ENCODE results near the gene ABCC3.

Gene ABCC3

GRCh38 chr17:50642722-50643656 is 8.3 kb downstream of the ABCC3 start:
- no peak for DNase-seq (ENCODE audit: low spot score)

DNA sequence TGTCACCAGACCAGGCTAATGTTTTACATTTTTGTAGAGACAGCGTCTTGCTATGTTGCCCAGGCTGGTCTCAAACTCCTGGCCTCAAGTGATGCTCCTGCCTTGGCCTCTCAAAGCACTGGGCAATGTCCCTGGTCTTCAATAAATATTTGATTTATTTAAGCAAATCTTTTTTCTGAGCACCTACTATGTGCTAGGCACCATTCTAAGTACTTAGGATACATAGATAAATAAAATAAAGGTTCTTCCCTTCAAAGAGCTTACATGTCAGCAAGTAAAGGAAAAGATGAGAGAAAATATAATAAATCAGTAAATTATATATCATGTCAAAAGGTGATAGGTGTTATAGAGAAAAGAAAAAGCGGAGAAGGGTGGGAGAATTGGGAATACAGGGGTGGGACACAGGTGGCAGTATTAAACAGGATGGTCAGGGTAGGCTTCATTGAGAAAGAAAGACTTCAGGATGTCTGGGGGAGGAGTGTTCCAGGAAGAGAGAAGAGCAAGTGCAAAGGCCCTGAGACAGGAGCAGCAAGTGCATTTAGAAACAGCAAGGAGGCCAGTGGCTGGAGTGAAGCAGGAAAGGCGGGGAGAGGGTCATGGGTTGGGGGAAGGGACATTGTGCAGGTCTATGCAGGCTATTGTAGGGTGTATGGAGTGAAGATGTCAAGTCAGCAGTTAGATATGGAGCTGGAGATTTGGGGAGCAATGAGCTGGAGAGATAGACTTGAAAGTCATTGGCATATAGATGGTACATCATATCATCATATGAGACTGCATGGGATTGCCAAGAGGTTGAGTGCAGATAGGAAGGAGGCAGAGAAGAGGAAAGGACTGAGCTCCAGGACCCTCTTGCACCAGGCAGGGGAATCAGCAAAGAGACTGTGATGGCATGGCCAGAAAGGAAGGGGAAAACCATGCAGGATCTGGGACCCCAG is 11.3 kb downstream of the ABCC3 start:
- DNase-seq (ENCODE audit: low spot score) = no peak

GRCh38 chr17:50647187-50647586 is 12.5 kb downstream of the ABCC3 start:
- DNase-seq (ENCODE audit: low spot score) = no peak

DNA sequence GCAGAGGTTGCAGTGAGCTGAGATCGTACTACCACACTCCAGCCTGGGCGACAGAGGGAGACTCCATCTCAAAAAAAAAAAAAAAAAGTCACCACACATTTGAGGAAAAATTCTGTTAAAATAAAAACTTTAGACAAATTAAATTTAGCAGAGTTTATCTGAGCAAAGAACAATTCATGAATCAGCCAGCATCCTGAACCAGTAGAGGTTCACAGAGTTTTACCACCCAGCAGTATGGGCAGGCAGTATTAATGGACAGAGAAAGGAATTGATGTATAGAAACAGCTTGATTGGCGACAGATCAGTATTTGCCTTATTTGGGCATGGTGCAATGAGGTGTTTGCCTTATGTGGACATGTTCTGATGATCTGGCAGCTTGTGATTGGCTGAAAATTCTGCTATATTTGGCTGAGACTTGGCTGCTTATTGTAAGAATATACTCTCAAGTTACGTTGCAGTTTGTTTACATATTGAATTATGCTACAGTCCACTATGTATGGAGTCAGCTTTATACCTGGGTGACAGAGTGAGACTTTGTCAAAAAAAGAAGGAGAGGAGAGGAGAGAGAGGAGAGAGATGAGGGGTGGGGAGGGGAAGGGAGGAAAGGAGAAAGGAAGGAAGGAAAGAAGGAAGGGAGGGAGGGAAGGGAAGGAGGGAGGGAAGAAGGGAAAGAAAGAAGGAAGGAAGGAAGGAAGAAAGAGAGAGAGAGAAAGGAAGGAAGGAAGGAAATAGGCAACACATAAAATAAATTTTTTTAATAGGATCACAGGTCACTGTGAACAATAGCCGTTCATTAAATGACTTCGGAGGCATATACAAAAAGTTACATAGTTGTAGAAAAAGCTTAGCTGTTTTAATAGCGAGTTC is 14.6 kb downstream of the ABCC3 start:
- no peak for DNase-seq (ENCODE audit: low spot score)

DNA sequence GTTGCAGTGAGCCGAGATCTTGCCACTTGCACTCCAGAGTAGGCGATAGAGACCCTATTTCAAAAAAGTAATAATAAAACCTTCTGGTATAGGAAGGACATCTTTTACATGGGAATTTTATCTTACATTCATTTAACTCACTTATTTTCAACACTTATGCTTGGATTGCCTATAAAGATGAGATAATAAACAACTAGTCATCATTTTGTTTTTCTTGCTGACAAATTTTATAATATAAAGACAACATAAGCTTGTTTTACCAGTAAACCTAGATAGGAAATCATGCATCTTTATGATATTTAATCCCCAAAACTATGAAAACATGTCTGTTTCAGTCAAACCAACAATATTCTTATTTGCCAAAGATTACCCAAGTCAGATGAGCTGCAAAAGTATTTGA is 17.0 kb downstream of the ABCC3 start:
- no peak for DNase-seq (ENCODE audit: low spot score)

- no peak for DNase-seq (ENCODE audit: low spot score)
Observed at GRCh38 chr17:50653738-50654137, 19.1 kb downstream of the ABCC3 start.

DNA sequence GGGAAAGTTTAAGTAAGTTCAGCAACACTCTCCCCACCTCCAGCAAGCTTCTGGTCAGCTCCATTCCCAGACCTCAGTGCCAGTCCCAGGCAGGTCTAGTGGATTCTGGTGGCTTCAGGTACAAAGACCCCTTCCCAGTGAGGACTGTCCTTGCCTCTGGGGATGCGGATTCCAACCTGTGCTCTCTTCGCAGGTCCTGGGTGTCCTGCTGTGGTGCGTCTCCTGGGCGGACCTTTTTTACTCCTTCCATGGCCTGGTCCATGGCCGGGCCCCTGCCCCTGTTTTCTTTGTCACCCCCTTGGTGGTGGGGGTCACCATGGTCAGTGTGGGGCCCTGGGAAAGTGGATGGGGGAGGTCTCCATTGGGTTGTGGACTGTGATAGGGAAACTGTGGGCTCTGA is 21.8 kb downstream of the ABCC3 start:
- DNase-seq (ENCODE audit: low spot score) = no peak

DNA sequence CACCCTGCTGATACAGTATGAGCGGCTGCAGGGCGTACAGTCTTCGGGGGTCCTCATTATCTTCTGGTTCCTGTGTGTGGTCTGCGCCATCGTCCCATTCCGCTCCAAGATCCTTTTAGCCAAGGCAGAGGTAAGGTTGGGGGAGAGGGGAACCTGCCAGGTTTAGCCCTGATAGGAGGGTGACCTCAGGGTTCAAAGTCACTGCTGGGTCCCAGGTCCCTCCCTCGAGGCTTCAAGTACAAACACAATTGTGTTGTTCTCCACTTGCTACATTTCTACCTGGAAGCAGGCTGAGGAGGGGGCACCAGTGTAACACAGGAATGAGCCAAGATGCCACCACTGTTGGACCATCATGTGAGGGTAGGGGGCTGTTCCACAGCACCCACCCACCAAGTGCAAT is 22.4 kb downstream of the ABCC3 start:
- no peak for DNase-seq (ENCODE audit: low spot score)

- no peak for DNase-seq (ENCODE audit: low spot score)
Observed at GRCh38 chr17:50657627-50658026, 22.9 kb downstream of the ABCC3 start.

DNA sequence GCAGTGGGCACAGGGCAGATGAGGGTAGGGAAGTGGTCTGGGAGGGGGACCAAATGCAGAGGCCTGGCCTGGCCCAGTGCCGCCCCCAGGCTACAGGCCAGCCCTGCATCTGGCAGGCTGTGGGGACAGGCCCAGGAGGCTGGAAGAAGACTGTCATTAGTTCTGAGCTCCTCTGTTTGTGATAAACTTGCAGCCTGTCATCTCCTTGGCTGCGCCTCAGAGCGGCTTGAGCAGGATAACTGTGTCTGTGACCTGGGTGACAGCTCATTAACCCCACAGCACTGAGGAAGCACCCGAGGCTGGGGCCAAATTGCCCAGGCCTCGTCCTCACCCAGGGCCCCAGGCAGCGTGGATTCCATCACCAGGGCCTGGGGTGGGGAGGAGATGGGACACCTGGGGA is 23.9 kb downstream of the ABCC3 start:
- DNase-seq (ENCODE audit: low spot score) = no peak

- DNase-seq (ENCODE audit: low spot score) = no peak
Observed at GRCh38 chr17:50659179-50659578, 24.5 kb downstream of the ABCC3 start.

DNA sequence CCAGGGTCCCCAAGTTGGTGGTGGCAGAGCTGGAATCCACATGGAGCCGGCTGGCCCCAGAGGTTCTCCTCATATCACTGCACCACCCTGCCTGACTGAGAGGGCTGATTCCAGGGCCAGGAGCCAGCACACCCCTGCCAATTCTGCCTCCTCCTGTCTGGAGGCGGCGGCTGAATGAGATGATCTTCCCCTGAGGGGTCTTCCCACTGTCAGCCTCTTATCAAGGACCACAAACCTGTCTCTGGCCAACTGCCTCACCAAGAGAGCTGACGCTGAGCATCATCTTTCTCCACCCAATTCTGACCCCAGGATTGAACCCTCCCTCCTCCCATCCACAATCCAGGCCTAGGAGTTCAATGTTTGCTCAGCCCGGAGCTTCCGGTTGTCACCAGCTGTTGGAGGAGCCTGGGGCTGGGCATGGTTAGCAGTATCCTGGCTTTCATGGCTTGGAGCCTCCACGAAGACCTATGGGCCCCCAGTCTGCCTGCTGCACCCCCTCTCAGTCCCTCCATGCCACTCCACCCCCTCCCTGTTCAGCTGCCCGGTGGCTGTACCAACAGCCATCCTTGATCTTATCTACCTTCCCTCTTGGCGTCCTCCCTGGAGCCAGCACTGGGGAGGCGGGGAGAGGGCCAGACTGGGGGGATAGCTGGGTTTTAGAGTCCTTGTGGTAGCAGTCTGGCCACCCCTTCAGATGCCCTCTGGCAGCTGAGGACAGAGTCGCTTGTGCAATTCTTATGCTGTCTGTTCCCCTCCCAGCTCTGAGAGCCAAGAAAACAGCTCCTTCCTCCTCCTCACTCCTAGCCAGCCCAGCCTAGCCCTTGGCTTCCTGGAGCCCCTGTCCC is 25.6 kb downstream of the ABCC3 start:
- DNase-seq (ENCODE audit: low spot score) = no peak

GRCh38 chr17:50660887-50661345 is 26.2 kb downstream of the ABCC3 start:
- no peak for DNase-seq (ENCODE audit: low spot score)

- DNase-seq (ENCODE audit: low spot score) = no peak
Observed at GRCh38 chr17:50661348-50661747, 26.7 kb downstream of the ABCC3 start.

DNA sequence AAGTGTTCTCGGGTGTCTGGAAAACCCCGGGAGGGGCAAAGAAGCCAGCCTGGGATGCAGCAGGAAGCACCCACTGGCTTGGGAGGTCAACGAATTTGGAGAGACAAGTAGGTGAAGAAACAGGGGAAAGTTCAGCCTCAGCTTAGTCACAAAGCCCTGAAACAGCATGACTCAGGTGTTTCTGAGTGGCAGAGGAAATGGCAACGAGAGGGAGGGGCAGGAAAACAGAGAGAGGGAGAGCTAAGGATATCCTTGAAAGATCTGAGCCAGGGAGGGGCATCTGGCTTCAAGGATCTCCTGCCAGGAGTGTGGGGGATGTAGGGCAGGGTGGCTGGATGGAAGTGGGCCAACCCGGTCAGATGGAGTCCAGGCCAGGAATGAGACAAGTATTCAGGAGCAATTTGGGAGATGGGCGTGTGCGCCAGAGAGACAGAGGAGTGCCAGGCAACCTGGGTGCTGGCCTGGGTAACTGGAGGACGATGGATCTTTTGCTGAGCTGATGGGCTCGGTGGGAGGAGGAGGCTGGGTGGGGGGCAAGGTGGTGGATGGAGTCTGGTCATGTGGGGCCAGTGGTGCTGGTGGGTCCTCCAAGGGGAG is 27.2 kb downstream of the ABCC3 start:
- DNase-seq (ENCODE audit: low spot score) = no peak

DNA sequence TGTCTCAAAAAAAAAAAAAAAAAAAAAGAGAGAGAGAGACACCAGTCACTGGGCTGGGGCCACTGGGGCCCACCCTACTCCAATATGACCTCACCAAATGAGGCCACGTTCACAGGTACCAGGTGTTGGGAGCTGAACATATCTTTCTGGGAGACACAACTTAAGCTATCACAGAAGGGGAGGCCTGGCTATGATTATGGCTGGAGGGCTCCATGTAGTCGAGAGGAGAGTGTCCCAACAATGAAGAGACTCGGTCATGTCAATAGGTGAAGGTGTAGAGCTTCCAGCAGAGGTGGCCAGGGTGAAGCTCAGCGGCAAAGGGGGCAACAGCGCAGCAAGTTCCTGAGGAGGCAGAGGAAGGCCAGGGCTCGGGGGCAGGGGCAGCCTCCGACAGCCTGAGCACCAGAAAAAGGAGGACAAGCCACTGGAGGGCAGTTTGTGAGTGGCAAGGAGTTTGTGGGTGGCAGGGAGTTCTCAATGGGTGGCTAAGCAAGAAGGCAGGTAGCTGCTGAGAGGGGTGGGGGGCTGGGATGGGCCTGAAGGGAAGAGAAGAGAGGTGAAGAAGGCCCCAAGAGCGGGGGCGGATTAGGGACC is 28.0 kb downstream of the ABCC3 start:
- DNase-seq (ENCODE audit: low spot score) = no peak

- no peak for DNase-seq (ENCODE audit: low spot score)
Observed at GRCh38 chr17:50663812-50664374, 29.2 kb downstream of the ABCC3 start.

GRCh38 chr17:50664788-50665458 is 30.2 kb downstream of the ABCC3 start:
- DNase-seq (ENCODE audit: low spot score) = no peak

DNA sequence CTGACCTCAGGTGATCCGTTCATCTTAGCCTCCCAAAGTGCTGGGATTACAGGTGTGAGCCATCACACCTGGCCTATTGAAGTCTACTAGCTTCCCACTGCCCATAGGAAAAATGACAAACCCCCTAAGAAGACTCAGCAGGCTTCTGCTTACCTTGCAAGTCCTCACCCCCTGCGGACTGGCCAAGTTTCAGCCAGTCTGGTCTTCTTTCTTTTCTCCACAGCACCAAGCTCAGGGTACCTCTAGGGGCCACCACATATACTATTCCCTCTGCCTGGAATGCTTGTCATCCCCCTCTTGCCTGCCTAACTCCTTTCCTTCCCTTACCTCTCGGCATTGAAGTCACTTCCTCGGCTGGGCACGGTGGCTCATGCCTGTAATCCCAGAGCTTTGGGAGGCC is 31.2 kb downstream of the ABCC3 start:
- DNase-seq (ENCODE audit: low spot score) = no peak
